Measurements from ENCODE around the gene ATXN10.

GRCh38 chr22:45823336-45823735 is 151.7 kb downstream of the ATXN10 start:
- TF ChIP-seq CTCF (IDR thresholded peaks at IDR 0.05), result no peak
- TF ChIP-seq EZH2 (IDR thresholded peaks at IDR 0.05; ENCODE audit: borderline replicate concordance, insufficient read depth, low read depth, low read length, poor library complexity, severe bottlenecking), result no peak
